Hepatocyte (in vitro differentiated cells): Measurements from ENCODE around the gene HAUS6.

Source experiments
- EZH2 ChIP-seq: fragments of 200-600 bp; sonication (generic); IDR thresholded peaks from 2 replicates; pipeline ENCODE4 v1.6.1; 2016; ENCODE audit warnings: antibody characterized with exemption, mild to moderate bottlenecking, borderline replicate concordance
- EZH2phosphoT487 ChIP-seq: fragments of 200-600 bp; sonication (generic); IDR thresholded peaks from one replicate; pipeline ENCODE4 v1.6.1; 2018; ENCODE audit warnings: antibody characterized with exemption, mild to moderate bottlenecking, low read depth, moderate library complexity; ENCODE audit not compliant: unreplicated experiment, severe bottlenecking
- TF ChIP-seq, protein P1 (sequence below): fragments of 200-600 bp; sonication (generic); IDR thresholded peaks from 2 replicates; pipeline ENCODE4 v1.5.1; 2016; ENCODE audit warnings: antibody characterized with exemption, mild to moderate bottlenecking; ENCODE audit not compliant: poor library complexity

GRCh38 chr9:19140259-19140658, 37.6 kb upstream of the HAUS6 start:
- TF ChIP-seq, protein P1, sequence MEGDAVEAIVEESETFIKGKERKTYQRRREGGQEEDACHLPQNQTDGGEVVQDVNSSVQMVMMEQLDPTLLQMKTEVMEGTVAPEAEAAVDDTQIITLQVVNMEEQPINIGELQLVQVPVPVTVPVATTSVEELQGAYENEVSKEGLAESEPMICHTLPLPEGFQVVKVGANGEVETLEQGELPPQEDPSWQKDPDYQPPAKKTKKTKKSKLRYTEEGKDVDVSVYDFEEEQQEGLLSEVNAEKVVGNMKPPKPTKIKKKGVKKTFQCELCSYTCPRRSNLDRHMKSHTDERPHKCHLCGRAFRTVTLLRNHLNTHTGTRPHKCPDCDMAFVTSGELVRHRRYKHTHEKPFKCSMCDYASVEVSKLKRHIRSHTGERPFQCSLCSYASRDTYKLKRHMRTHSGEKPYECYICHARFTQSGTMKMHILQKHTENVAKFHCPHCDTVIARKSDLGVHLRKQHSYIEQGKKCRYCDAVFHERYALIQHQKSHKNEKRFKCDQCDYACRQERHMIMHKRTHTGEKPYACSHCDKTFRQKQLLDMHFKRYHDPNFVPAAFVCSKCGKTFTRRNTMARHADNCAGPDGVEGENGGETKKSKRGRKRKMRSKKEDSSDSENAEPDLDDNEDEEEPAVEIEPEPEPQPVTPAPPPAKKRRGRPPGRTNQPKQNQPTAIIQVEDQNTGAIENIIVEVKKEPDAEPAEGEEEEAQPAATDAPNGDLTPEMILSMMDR, result no peak
- no peak for TF ChIP-seq EZH2
- no peak for TF ChIP-seq EZH2phosphoT487
